Hepatocyte (in vitro differentiated cells): Measurements from ENCODE around the gene TPRA1.

Experiments used
- CTCF ChIP-seq: fragments of 200-600 bp; sonication (generic); IDR thresholded peaks from 2 replicates; pipeline ENCODE4 v1.5.1; 2016; ENCODE audit warnings: antibody characterized with exemption, mild to moderate bottlenecking; ENCODE audit not compliant: poor library complexity
- EZH2phosphoT487 ChIP-seq: fragments of 200-600 bp; sonication (generic); IDR thresholded peaks from one replicate; pipeline ENCODE4 v1.6.1; 2018; ENCODE audit warnings: antibody characterized with exemption, mild to moderate bottlenecking, low read depth, moderate library complexity; ENCODE audit not compliant: unreplicated experiment, severe bottlenecking

GRCh38 chr3:127590593-127591465 lies at the start of gene TPRA1:
- no peak for TF ChIP-seq EZH2phosphoT487
- TF ChIP-seq CTCF, result peak; percentile 37
